Raji (cell line): ENCODE measurements around the gene RNPEPL1.

Source experiments
- POLR2A ChIP-seq: IDR thresholded peaks from 2 replicates; pipeline ENCODE4 v1.6.1; 2011; ENCODE audit warnings: low read depth, low read length, control low read depth; ENCODE audit not compliant: insufficient read depth

Gene RNPEPL1

GRCh38 chr2:240531038-240531437, 37.2 kb upstream of the RNPEPL1 start:
- TF ChIP-seq POLR2A: no peak

GRCh38 chr2:240532031-240532775, 36.1 kb upstream of the RNPEPL1 start:
- TF ChIP-seq POLR2A: no peak

DNA sequence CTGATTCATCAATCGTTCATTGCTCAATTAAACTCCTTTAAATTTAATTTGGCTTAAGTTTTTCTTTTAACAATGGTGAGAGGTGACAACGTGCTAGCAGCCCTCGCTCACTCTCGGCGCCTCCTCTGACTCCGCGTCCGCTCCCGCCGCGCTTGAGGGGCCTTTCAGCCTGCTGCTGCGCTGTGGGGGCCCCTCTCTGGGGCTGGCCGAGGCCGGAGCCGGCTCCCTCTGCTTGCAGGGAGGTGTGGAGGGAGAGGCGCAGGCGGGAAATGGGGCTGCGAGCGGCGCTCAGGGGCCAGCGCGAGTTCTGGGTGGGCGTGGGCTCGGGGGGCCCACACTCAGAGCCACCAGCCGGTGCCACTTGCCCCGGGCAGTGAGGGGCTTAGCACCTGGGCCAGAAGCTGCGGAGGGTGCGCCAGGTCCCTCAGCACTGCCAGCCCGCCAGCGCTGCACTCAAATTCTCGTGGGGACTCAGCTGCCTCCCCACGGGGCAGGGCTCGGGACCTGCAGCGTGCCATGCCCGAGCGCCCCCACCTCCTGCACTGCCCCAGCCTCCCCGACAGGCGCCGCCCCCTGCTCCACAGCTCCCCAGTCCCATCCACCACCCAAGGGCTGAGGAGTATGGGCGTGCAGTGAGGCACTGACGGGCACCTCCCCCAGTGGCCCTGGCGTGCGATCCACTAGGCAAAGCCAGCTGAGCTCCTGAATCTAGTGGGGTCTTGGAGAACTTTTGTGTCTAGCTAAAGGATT, 30.1 kb upstream of the RNPEPL1 start:
- no peak for TF ChIP-seq POLR2A

DNA sequence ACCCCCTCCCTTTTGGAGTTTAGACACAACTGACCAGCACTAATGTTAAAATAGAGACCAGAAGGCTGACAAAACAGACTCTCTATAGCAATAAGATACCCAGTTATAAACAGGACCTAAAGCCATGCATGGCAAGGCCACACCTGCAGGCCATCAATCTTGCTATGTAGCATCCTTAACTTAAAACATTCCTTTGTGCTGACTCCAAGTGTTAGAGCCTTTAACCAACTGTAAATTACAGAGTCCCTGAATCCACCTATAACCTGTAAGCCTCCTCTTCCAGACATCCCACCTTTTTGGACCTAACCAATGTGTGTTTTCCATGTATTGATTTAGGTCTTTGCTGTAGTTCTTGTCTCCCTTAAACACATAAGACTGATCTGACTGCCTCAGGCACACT, 28.4 kb upstream of the RNPEPL1 start:
- TF ChIP-seq POLR2A: no peak

DNA sequence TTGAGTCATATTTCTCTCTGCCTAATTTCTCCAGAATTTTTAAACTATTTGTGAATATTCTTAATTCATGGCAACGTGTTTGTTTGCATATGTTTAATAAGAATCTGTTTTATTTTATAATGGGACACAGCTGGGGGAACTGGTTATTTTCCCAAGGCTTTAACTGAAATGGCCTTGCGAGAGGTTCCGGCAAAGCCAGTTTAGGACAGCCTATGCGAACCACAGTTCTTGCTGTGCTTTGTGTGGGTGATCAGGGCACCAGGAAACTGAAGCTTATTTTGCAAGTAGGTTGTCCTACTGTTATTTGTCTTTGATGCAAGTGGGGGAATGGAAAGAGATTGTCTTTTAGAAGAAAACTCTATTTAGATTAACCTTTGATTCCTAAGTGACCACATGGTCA, 17.0 kb upstream of the RNPEPL1 start:
- TF ChIP-seq POLR2A: no peak

GRCh38 chr2:240551811-240552210, 16.5 kb upstream of the RNPEPL1 start:
- no peak for TF ChIP-seq POLR2A

DNA sequence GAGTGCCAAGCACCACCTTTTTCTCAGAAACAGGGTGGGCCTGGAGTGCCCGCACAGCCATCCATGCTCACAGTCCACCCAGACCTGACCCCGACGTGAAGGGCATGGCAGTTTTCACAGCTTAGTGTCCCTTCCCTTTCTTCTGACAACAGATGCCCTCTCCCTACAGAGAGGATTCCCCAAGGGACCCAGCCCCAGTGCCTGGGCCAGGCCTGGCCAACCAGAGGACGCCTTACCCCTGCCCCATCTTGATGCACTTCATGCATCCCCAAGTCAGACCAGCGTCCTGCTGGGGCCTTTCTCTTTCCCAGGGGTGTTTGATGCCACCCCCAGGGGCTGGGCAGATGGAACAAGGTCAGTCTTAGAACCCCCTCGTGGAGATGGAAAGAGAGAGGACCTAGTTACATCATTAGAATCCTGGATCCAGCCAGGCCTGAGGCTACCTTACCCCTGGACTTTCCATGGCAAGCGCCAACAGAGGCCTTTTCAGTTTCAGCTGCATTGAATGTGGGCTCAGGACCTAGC, 14.3 kb upstream of the RNPEPL1 start:
- TF ChIP-seq POLR2A: no peak

DNA sequence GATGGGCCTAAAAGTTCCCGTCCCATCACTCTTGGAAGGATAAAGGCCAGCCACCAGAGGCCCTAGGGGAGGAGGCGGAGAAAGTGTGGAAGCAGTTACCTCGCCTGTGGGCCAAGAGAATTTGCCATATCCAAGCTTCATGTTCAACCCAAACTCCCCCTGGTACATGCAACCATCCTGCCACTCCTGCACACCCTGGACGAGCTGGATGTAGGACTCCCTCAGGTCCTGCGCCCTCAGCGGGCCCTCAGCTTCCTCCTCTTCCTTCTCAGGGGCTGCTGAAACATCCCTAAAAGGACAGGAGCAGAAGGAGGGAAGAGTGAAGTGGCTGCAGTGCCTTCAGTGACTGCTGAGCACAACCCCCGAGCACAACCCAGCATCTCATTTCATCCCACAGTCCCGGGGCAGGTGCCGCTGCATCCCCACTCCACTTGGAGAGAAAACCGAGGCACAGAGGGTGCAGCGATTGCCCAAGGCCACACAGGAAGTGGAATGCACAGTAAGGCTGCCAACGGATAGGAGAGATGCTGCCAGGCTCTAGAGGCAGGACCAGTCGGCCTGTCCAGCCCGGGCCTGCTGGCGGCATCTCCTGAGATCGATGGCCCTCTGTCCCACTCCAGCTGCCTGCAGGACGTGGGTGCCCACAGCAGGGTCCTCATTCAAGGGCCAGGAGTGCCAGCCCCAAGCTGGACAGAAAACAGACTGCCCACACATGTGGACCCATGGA, 13.4 kb upstream of the RNPEPL1 start:
- no peak for TF ChIP-seq POLR2A

DNA sequence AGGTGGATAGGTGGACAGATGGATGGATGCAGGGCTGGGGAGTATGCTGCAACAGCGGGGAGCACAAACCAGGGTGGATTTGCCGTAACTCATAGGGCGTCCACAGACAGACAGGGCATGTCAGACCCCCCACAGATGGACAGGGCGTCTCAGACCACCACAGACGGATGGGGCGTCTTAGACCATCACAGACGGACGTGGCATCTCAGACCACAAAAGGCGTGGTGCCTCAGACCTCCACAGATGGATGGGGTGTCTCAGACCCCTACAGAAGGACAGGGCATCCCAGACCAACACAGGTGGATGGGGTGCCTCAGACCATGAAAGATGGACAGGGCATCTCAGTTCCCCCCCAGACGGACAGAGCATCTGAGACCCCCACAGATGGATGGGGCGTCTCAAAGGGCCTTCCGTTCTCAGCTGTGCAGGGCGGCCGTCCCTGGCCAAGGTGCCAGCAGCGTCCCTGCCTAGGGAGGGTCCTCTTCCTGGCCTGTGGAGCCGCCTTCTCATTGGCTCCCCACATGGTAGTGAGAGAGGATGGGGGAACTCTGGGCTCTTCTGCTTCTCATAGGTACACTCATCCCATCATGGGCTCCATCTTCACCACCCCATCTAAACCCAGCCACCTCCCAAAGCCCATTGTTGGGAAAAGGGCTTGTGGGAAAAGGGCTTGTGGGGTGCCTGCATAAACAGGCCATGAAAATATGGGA, 12.6 kb upstream of the RNPEPL1 start:
- TF ChIP-seq POLR2A: no peak

DNA sequence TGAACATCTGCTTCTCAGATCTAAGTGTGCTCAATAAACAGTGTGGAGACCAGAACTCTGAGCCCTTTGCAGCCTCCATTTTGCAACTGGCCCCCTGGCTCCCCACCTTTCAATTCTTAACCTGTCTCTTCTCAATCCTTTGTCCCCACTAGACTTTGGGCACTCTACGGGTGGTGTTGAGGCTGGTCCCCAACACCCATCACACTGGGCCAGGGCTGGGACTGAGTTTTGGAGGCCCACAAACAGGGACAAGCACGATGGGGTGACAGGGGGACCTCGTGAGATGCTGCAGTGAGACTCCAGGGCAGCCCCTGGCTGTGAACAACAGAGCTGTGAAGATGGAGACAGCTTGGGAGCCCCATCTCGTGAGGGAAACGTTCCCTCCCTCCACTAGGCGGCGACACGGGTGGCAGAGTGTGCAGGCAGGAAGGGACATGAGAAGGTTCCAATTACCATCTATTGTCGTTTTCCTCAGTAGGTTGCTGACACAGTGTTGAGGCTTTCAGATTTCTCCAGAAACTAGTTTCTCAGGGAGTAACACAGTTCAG, 11.7 kb upstream of the RNPEPL1 start:
- TF ChIP-seq POLR2A: no peak

DNA sequence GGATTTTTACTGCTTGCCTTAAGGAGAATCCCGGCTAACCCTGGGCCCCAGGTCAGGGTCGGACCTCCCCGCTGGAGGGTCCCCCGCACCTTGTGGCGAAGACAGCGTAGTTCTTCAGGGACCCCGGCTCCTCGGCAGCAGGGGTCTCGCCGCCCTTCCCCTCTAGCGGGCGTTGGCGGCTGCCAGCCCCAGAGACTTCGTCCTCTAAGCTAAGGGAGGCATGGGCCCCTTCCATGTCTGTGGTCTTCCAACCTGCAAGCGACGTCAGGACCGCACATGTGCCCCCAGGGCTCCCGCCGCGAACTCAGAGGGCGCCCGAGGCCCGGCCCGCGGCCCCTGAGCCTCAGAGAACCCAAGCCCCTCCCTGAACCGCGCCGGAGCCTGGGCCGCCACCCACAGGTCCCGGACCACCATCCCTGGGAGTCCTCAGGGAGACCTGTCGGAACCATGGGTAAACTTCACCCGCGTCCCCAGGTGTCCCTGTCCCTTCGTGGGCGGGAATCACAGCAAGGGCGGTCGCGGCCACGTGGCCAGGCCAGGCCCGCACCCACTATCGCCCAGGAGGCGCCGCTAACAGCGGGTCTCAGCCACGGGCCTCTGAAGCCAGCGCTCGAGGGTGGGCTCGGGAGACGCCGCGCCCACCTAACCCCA, 11.1 kb upstream of the RNPEPL1 start:
- TF ChIP-seq POLR2A: no peak

DNA sequence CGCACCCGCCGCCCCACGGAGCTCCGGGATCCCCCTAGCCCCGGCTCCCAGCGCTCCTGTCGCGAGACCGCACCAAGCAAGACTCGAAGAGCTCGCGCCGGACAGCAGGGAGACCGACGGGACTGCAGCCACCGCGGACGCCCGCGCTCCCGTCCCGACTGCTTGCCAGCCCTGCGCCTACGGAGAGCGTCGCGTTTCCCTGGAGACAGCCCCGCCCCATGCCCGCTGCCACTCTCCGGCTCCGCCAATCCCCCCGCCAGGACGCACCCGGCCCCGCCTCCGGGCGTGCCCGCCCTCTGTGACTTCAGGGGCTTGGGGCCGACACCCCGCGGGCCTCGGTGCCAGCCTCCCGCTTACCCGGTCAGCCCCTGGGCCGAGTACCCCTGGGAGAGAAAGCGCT, 10.5 kb upstream of the RNPEPL1 start, which contains the start of gene ANKMY1:
Gene ANKMY1, minus strand, starts transcription at position 181 of the 400 bp plus-strand sequence. CDS start 653 bp downstream, outside the sequence.
- no peak for TF ChIP-seq POLR2A

- TF ChIP-seq POLR2A: no peak
Observed at GRCh38 chr2:240558236-240558761, 10.0 kb upstream of the RNPEPL1 start.

GRCh38 chr2:240559286-240559685, 9.0 kb upstream of the RNPEPL1 start:
- no peak for TF ChIP-seq POLR2A
